ENCODE results near the gene CTDP1.

- TF ChIP-seq CTCF (IDR thresholded peaks at IDR 0.05) (no peak), EP300 (IDR thresholded peaks at IDR 0.05) (no peak)
Measured at GRCh38 chr18:79718126-79718525, 38.5 kb downstream of the CTDP1 start.

All from suprapubic skin (tissue), 3 donors.